Calu3 (cell line): ENCODE results near the gene PGK1. TPM values are rescaled to one million over a fixed set of nuclear protein-coding genes. Genes with fewer than 3 reads are reported as not detected.

ENCODE experiments used
- BruUV-seq: library from RNA; stranded (reverse); fragments of 400-500 nt; replicated peaks from 2 replicates; lab custom pipeline; 2021; lab: Mats Ljungman, UMichigan
- CTCF ChIA-PET: fragments of 300-600 bp; sonication (Branson Sonifier 250); formaldehyde crosslinking; loops from one replicate; lab custom pipeline; 2022; ENCODE audit warnings: antibody characterized with exemption; lab: Charles Lee
- DNase-seq: peaks from one replicate; pipeline ENCODE4 v3.0.0; 2022
- H3K27ac Mint-ChIP-seq: one replicate; pipeline ENCODE4 v1.8.0; 2022; ENCODE audit warnings: mixed read lengths; ENCODE audit not compliant: unreplicated experiment
- H3K27me3 Mint-ChIP-seq: one replicate; pipeline ENCODE4 v1.8.0; 2022; ENCODE audit warnings: mixed read lengths; ENCODE audit not compliant: unreplicated experiment
- H3K36me3 Mint-ChIP-seq: one replicate; pipeline ENCODE4 v1.8.0; 2022; ENCODE audit warnings: mild to moderate bottlenecking, moderate library complexity, mixed read lengths; ENCODE audit not compliant: insufficient read depth, unreplicated experiment
- H3K4me1 Mint-ChIP-seq: one replicate; pipeline ENCODE4 v1.8.0; 2022; ENCODE audit warnings: mild to moderate bottlenecking, low read depth, mixed read lengths; ENCODE audit not compliant: unreplicated experiment
- H3K4me3 Mint-ChIP-seq: one replicate; pipeline ENCODE4 v1.8.0; 2022; ENCODE audit warnings: mild to moderate bottlenecking, low read depth, moderate library complexity, mixed read lengths; ENCODE audit not compliant: unreplicated experiment
- H3K9me3 Mint-ChIP-seq: one replicate; pipeline ENCODE4 v1.8.0; 2022; ENCODE audit warnings: low read depth, mixed read lengths; ENCODE audit not compliant: unreplicated experiment
- intact Hi-C: fragments of 100-400 bp; cut with micrococcal nuclease; formaldehyde crosslinking; loops from one replicate; pipeline ENCODE4 v1.10.0; 2022; ENCODE audit not compliant: unreplicated experiment
- total RNA-seq: library from RNA; stranded (reverse); gene quantifications from 2 replicates; pipeline ENCODE4 v1.2.3, GENCODE V29; 2022
- TF ChIP-seq, protein P1 (sequence below): fragments of 200-600 bp; IDR thresholded peaks from one replicate; pipeline ENCODE4 v1.8.0; 2022; ENCODE audit warnings: antibody characterized with exemption; ENCODE audit not compliant: unreplicated experiment

PGK1 gene
- total RNA-seq, 1 experiment from 2014 or later = 623 TPM

DNA sequence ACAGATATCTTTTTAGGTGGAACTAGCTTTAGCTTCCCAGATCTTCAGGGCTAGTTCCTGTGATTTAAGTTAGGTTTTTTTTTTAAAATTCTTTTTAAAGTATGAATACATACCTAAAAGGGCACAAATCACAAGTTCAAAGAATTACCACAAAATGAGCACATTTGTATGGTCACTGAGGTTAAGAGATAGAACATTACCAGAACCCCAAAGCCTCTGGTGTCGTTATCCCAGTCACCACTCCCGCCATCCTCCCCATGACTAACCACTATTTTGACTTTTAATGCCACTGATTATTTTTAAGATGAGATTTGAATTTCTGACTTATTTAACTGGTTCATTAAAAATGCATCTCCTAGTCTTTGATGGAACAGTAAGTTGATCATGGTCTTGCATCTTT is 5.4 kb downstream of the PGK1 start:
- Mint-ChIP-seq H3K9me3 (no peaks in the 10 kb centered on the region), H3K4me3 (peak overlapping the region; percentile 47), H3K27me3 (no peaks in the 10 kb centered on the region), H3K27ac (peak overlapping the region; percentile 71), H3K36me3 (peaks cover 62% of the 10 kb centered on the region), H3K4me1 (peaks cover 33% of the 10 kb centered on the region)
- CTCF ChIA-PET = no interaction called here
- BruUV-seq = no TSS peak
- TF ChIP-seq, protein P1, sequence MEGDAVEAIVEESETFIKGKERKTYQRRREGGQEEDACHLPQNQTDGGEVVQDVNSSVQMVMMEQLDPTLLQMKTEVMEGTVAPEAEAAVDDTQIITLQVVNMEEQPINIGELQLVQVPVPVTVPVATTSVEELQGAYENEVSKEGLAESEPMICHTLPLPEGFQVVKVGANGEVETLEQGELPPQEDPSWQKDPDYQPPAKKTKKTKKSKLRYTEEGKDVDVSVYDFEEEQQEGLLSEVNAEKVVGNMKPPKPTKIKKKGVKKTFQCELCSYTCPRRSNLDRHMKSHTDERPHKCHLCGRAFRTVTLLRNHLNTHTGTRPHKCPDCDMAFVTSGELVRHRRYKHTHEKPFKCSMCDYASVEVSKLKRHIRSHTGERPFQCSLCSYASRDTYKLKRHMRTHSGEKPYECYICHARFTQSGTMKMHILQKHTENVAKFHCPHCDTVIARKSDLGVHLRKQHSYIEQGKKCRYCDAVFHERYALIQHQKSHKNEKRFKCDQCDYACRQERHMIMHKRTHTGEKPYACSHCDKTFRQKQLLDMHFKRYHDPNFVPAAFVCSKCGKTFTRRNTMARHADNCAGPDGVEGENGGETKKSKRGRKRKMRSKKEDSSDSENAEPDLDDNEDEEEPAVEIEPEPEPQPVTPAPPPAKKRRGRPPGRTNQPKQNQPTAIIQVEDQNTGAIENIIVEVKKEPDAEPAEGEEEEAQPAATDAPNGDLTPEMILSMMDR = no peak
- no peak for DNase-seq
- intact Hi-C loops = no loop called here

DNA sequence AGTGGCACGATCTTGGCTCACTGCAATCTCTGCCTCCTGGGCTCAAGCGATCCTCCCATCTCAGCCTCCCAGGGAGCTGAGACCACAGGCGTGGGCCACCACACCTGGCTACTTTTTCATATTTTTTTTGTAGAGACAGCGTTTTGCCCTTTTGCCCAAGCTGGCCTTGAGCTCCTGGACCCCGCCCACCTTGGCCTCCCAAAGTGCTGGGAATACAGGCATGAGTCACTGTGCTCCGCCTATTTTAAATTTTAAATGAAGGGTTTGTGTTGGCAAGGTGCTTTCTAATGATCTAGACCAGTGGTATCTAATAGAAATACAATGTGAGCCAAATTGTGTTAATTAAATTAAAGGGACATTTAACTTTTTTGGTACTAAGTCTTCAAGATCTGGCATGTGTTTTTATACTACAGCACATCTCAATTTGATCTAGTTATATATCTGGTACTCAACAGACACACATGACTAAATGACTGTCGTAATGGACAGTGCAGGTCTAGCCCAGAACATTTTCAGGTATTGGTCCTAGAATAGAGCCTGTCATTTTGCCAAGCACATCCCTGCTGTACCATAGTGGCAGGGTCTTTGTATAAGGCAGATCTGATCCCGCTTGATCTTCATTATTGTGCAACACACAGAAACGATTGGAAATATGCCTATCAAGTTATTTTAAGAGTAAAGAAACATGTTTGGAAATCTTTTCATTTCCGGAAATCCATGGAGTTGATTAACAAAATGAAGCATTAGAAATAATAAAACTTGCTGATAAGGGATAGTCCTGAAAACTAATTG is 7.3 kb downstream of the PGK1 start:
- H3K27me3 Mint-ChIP-seq = no peaks in the 10 kb centered on the region
- CTCF ChIA-PET = no interaction called here
- DNase-seq = peak; percentile 26
- no peak overlapping the region for H3K27ac Mint-ChIP-seq
- intact Hi-C loops = loop anchor here (5.0 kb wide), 1 partner anchor 44 kb away; no protein-coding TSS in a partner anchor
- H3K4me3 Mint-ChIP-seq = no peak overlapping the region
- peaks cover 26% of the 10 kb centered on the region for H3K4me1 Mint-ChIP-seq
- H3K9me3 Mint-ChIP-seq = no peaks in the 10 kb centered on the region
- TF ChIP-seq, protein P1 = no peak
- BruUV-seq = no TSS peak
- H3K36me3 Mint-ChIP-seq = peaks cover 54% of the 10 kb centered on the region

DNA sequence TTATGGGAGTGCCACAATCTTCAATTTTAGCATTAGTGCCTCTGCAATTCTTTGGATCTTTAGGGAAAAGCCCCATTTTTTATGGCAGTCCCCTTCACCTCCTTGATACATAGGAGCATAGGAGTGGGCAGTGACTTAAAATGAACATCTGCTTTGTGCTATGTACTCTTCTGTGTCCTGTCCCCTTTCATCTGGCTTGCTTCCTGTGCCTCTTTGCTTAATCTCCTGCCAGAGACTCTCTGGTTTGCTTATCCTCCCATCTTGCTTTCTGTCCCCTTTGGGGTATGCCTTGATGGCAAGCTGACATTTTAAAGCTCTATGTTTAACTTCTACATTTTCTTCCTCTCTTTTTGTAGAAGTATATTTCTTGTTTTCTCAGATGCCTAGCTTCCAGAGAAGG is 12.3 kb downstream of the PGK1 start:
- BruUV-seq = no TSS peak
- Mint-ChIP-seq H3K4me3 (no peak overlapping the region), H3K9me3 (no peaks in the 10 kb centered on the region), H3K4me1 (peaks cover 12% of the 10 kb centered on the region), H3K27me3 (no peaks in the 10 kb centered on the region), H3K27ac (no peak overlapping the region), H3K36me3 (peaks cover 56% of the 10 kb centered on the region)
- intact Hi-C loops = no loop called here
- TF ChIP-seq, protein P1 = no peak
- DNase-seq = no peak
- CTCF ChIA-PET = no interaction called here

DNA sequence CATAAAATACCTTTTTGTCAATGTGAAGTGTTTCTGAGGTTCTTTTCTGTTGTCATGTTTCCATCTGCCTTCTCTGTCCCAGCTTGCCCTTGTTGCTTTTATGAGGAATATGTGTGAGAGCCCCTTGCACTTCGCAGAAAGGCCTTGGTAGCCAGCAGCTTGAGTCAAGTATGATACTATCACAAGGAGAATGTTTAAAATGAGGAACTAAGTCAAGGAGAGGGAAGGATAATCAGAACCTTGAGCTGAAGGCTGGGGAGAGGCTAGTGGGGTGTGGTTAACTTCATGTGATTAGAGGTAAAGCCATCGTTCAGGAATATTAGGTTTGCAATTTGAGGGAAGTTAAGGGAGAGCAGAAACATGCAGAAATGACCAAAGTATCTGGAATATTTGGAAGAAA is 12.7 kb downstream of the PGK1 start:
- no TSS peak for BruUV-seq
- CTCF ChIA-PET = no interaction called here
- H3K9me3 Mint-ChIP-seq = no peaks in the 10 kb centered on the region
- H3K4me3 Mint-ChIP-seq = no peak overlapping the region
- intact Hi-C loops = no loop called here
- TF ChIP-seq, protein P1 = no peak
- DNase-seq = no peak
- no peaks in the 10 kb centered on the region for H3K27me3 Mint-ChIP-seq
- peaks cover 56% of the 10 kb centered on the region for H3K36me3 Mint-ChIP-seq
- no peak overlapping the region for H3K27ac Mint-ChIP-seq
- peaks cover 16% of the 10 kb centered on the region for H3K4me1 Mint-ChIP-seq
